Neural progenitor cell (in vitro differentiated cells): Measurements from ENCODE around the gene SMIM36. TPM values are rescaled to one million over a fixed set of nuclear protein-coding genes. Genes with fewer than 3 reads are reported as not detected.

Source experiments
- DNase-seq: peaks from one replicate; pipeline ENCODE4 v3.0.0-alpha.2; 2016; ENCODE audit warnings: low spot score
- H2AFZ ChIP-seq: fragments of 200-600 bp; sonication (generic); replicated peaks from 2 replicates; pipeline ENCODE4 v1.6.1; 2016; ENCODE audit warnings: antibody characterized with exemption
- H3F3A ChIP-seq: fragments of 200-600 bp; sonication (generic); 2 replicates; pipeline ENCODE4 v1.6.1; 2016; ENCODE audit warnings: antibody characterized with exemption, low read depth
- H3K27ac ChIP-seq: fragments of 200-600 bp; sonication (generic); 2 replicates; pipeline ENCODE4 v1.5.1; 2016; ENCODE audit warnings: mild to moderate bottlenecking
- H3K27me3 ChIP-seq: fragments of 200-600 bp; sonication (generic); 2 replicates; pipeline ENCODE4 v1.6.1; 2016; ENCODE audit warnings: mild to moderate bottlenecking, moderate library complexity
- H3K36me3 ChIP-seq: fragments of 200-600 bp; sonication (generic); 2 replicates; pipeline ENCODE4 v1.5.1; 2016
- H3K4me1 ChIP-seq: fragments of 200-600 bp; sonication (generic); 2 replicates; pipeline ENCODE4 v1.6.1; 2016; ENCODE audit warnings: mixed run types
- H3K4me2 ChIP-seq: fragments of 200-600 bp; sonication (generic); 2 replicates; pipeline ENCODE4 v1.6.1; 2016
- H3K4me3 ChIP-seq: fragments of 200-600 bp; sonication (generic); 2 replicates; pipeline ENCODE4 v1.5.1; 2016
- H3K79me2 ChIP-seq: fragments of 200-600 bp; sonication (generic); 2 replicates; pipeline ENCODE4 v1.6.1; 2016; ENCODE audit warnings: low read depth
- H3K9ac ChIP-seq: fragments of 200-600 bp; sonication (generic); 2 replicates; pipeline ENCODE4 v1.6.1; 2016
- H3K9me3 ChIP-seq: fragments of 200-600 bp; sonication (generic); 2 replicates; pipeline ENCODE4 v1.5.1; 2016; ENCODE audit warnings: low read depth
- H4K20me1 ChIP-seq: fragments of 200-600 bp; sonication (generic); 2 replicates; pipeline ENCODE4 v1.6.1; 2016; ENCODE audit warnings: low read depth
- H3K27ac Mint-ChIP-seq: 3 replicates; pipeline ENCODE4 v1.8.0; 2021; ENCODE audit warnings: mixed read lengths
- H3K27me3 Mint-ChIP-seq: 2 replicates; pipeline ENCODE4 v1.8.0; 2022; ENCODE audit warnings: low read depth, mild to moderate bottlenecking, inconsistent platforms, moderate library complexity, mixed read lengths; ENCODE audit not compliant: insufficient read depth
- H3K36me3 Mint-ChIP-seq: 3 replicates; pipeline ENCODE4 v1.8.0; 2021; ENCODE audit warnings: mixed read lengths
- H3K4me1 Mint-ChIP-seq: 3 replicates; pipeline ENCODE4 v1.8.0; 2021; ENCODE audit warnings: mixed read lengths
- H3K4me3 Mint-ChIP-seq: 3 replicates; pipeline ENCODE4 v1.8.0; 2021; ENCODE audit warnings: mild to moderate bottlenecking, moderate library complexity, mixed read lengths
- H3K9me3 Mint-ChIP-seq: 3 replicates; pipeline ENCODE4 v1.8.0; 2020; ENCODE audit warnings: mixed read lengths
- EZH2 ChIP-seq: fragments of 200-600 bp; sonication (generic); IDR thresholded peaks from 2 replicates; pipeline ENCODE4 v1.6.1; 2017; ENCODE audit warnings: antibody characterized with exemption, mild to moderate bottlenecking, moderate library complexity
- EZH2phosphoT487 ChIP-seq: fragments of 200-600 bp; sonication (generic); IDR thresholded peaks from 2 replicates; pipeline ENCODE4 v1.6.1; 2017; ENCODE audit warnings: antibody characterized with exemption
- total RNA-seq: library from RNA; depleted of rRNA; stranded (reverse); fragments of >200 nt; gene quantifications from 2 replicates; pipeline ENCODE4 v1.2.3, GENCODE V29; 2015; ENCODE audit warnings: low replicate concordance
- TF ChIP-seq, protein P1 (sequence below): fragments of 200-600 bp; sonication (generic); IDR thresholded peaks from 2 replicates; pipeline ENCODE4 v1.5.1; 2017; ENCODE audit warnings: antibody characterized with exemption, mild to moderate bottlenecking

The SMIM36 gene
- total RNA-seq, 1 donor from 2014 or later = not detected

DNA sequence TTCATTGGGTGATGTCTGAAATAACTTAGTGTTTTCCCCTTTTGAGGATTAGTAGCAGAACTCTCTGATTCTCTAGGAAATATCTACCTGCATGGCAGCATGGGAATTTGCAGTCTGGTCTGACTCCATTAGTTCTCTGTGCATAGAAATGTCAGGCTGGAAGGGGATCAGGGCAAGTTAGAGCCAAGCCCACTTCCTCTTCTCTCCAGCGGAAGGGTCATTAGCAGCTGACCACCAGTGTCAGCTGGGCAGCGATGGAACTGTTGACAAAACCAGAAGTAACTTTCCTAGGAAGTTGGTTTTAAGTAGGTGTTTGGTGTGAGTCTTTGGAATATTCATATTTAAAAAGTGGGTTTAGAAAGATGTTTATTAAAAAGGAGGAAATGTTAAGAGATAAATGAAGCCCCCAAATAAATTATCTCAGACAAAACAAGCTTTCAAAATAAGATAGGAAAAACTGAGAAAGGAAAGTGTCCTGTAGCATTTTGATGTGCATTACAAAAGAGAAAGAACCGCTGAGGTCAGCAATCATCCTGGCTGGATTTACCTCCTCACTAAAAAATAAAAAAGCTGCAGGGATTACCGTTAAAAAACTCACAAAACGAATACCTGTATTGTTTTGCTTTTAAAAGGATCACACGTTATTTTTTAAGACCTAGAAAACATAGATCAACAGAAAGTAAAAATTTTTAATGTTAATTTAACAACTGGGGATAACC lies 57.3 kb downstream of the SMIM36 start:
- no peak overlapping the region for H2AFZ ChIP-seq
- H3K27me3 ChIP-seq = no peaks in the 10 kb centered on the region
- no peak overlapping the region for H3K9ac ChIP-seq
- Mint-ChIP-seq H3K27me3 (peaks cover 4% of the 10 kb centered on the region), H3K9me3 (peaks cover 6% of the 10 kb centered on the region), H3K4me1 (peaks cover 9% of the 10 kb centered on the region), H3K4me3 (no peak overlapping the region), H3K27ac (no peak overlapping the region), H3K36me3 (no peaks in the 10 kb centered on the region)
- H4K20me1 ChIP-seq = no peaks in the 10 kb centered on the region
- no peak overlapping the region for H3K4me3 ChIP-seq
- no peak for DNase-seq
- no peaks in the 10 kb centered on the region for H3K36me3 ChIP-seq
- H3K9me3 ChIP-seq = no peaks in the 10 kb centered on the region
- no peaks in the 10 kb centered on the region for H3F3A ChIP-seq
- H3K79me2 ChIP-seq = no peaks in the 10 kb centered on the region
- peaks cover 7% of the 10 kb centered on the region for H3K4me1 ChIP-seq
- no peak overlapping the region for H3K4me2 ChIP-seq
- TF ChIP-seq EZH2 (no peak), EZH2phosphoT487 (no peak)
- TF ChIP-seq, protein P1, sequence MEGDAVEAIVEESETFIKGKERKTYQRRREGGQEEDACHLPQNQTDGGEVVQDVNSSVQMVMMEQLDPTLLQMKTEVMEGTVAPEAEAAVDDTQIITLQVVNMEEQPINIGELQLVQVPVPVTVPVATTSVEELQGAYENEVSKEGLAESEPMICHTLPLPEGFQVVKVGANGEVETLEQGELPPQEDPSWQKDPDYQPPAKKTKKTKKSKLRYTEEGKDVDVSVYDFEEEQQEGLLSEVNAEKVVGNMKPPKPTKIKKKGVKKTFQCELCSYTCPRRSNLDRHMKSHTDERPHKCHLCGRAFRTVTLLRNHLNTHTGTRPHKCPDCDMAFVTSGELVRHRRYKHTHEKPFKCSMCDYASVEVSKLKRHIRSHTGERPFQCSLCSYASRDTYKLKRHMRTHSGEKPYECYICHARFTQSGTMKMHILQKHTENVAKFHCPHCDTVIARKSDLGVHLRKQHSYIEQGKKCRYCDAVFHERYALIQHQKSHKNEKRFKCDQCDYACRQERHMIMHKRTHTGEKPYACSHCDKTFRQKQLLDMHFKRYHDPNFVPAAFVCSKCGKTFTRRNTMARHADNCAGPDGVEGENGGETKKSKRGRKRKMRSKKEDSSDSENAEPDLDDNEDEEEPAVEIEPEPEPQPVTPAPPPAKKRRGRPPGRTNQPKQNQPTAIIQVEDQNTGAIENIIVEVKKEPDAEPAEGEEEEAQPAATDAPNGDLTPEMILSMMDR = no peak
- H3K27ac ChIP-seq = no peak overlapping the region

DNA sequence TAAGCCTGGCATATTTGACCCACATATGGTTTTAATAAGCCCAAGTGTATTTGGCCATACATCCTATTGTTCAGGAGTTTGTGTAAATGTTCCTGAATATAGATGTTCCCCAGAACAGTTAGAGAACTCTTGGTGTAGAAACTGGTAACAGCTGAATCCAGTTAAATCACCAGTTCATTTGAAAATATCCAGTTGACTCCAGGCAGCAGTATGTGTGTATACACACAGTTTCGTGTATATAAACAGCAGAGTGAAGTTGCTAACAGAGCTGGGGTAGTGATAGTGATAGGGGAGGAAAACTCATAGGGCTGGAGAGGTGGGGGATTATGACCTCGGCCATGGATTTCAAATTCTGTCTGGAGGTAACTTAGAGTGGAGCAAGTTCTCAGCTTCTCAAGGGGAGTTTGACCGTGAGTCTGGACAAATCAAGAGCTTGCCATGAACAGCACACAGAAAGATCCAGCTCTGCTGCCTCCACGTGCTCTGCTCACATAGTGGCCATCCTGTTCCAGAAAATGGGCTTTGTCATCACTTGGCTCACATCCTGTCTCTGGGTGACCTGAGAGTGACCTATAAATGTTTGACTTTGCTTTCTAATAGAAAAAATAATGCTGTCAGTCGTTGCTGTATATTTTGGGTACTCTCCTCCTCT lies 59.0 kb downstream of the SMIM36 start:
- Mint-ChIP-seq H3K27ac (no peak overlapping the region), H3K4me1 (peaks cover 9% of the 10 kb centered on the region), H3K4me3 (no peak overlapping the region), H3K36me3 (no peaks in the 10 kb centered on the region), H3K9me3 (peaks cover 3% of the 10 kb centered on the region), H3K27me3 (peaks cover 4% of the 10 kb centered on the region)
- Histone ChIP-seq H2AFZ (no peak overlapping the region), H3K9ac (no peak overlapping the region), H3K4me1 (peaks cover 7% of the 10 kb centered on the region), H3K36me3 (no peaks in the 10 kb centered on the region), H3K79me2 (no peaks in the 10 kb centered on the region), H3K27me3 (no peaks in the 10 kb centered on the region), H4K20me1 (no peaks in the 10 kb centered on the region), H3F3A (no peaks in the 10 kb centered on the region), H3K4me2 (no peak overlapping the region), H3K27ac (no peak overlapping the region), H3K9me3 (no peaks in the 10 kb centered on the region), H3K4me3 (no peak overlapping the region)
- TF ChIP-seq EZH2 = no peak
- TF ChIP-seq EZH2phosphoT487 = no peak
- TF ChIP-seq, protein P1 = no peak
- no peak for DNase-seq

DNA sequence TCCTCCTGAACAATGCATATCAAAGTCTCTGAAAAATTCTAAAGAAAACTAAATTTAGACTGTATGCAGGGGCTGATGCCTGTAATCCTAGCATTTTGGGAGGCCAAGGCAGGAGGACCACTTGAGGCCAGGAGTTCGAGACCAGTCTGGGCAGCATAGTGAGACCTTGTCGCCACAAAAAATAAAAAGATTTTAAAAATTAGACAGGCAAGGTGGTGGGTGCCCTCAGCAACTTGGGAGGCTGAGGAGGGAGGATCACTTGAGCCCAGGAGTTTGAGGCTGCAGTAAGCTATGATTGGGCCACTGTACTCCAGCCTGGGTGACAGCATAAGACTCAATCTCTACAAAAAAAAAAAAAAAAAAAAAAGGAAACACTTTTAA lies 59.5 kb downstream of the SMIM36 start:
- Histone ChIP-seq H3K4me3 (no peak overlapping the region), H4K20me1 (no peaks in the 10 kb centered on the region), H3K27me3 (no peaks in the 10 kb centered on the region), H2AFZ (no peak overlapping the region), H3K36me3 (no peaks in the 10 kb centered on the region), H3F3A (no peaks in the 10 kb centered on the region), H3K27ac (no peak overlapping the region), H3K4me2 (no peak overlapping the region), H3K9me3 (no peaks in the 10 kb centered on the region), H3K4me1 (peaks cover 7% of the 10 kb centered on the region), H3K79me2 (no peaks in the 10 kb centered on the region), H3K9ac (no peak overlapping the region)
- no peak for DNase-seq
- H3K36me3 Mint-ChIP-seq = no peaks in the 10 kb centered on the region
- H3K4me1 Mint-ChIP-seq = peaks cover 9% of the 10 kb centered on the region
- TF ChIP-seq EZH2 = no peak
- TF ChIP-seq, protein P1 = no peak
- TF ChIP-seq EZH2phosphoT487 = no peak
- no peak overlapping the region for H3K4me3 Mint-ChIP-seq
- no peak overlapping the region for H3K27ac Mint-ChIP-seq
- peaks cover 2% of the 10 kb centered on the region for H3K9me3 Mint-ChIP-seq
- peaks cover 4% of the 10 kb centered on the region for H3K27me3 Mint-ChIP-seq
